H7 (cell line): ENCODE results near the gene TMEM62. TPM values are rescaled to one million over a fixed set of nuclear protein-coding genes. Genes with fewer than 3 reads are reported as not detected.
"Not testable (repeated sequence)": the region's sequence is repeated elsewhere in the genome, so short reads cannot be mapped to it uniquely, and the experiment has no call there.

Source experiments
- DNase-seq: peaks from one replicate; pipeline ENCODE4 v3.0.0; 2012
- H3K27me3 ChIP-seq: 2 replicates; pipeline ENCODE4 v1.6.0; 2011; ENCODE audit warnings: mild to moderate bottlenecking, low read length; ENCODE audit not compliant: control insufficient read depth, insufficient read depth
- H3K36me3 ChIP-seq: replicated peaks from 2 replicates; pipeline ENCODE4 v1.5.1; 2011; ENCODE audit warnings: low read length; ENCODE audit not compliant: control insufficient read depth, insufficient read depth
- H3K4me3 ChIP-seq: 2 replicates; pipeline ENCODE4 v1.5.1; 2011; ENCODE audit warnings: low read depth, mild to moderate bottlenecking, control low read depth, low read length, moderate library complexity; ENCODE audit not compliant: insufficient read depth
- total RNA-seq: library from RNA; depleted of rRNA; stranded (reverse); fragments of >200 nt; shearing (Covaris generic); gene quantifications from 2 replicates; pipeline ENCODE4 v1.2.3, GENCODE V29; 2014

The TMEM62 gene
- total RNA-seq, 1 experiment from 2014 or later = 1.8 TPM

GRCh38 chr15:43134157-43134635 is 810 bp downstream of the TMEM62 start:
- DNase-seq = no peak
- Histone ChIP-seq H3K36me3 (peaks cover 1% of the 10 kb centered on the region), H3K4me3 (peak overlapping the region; percentile 74), H3K27me3 (peaks cover 15% of the 10 kb centered on the region)

GRCh38 chr15:43135351-43135750 is 2.0 kb downstream of the TMEM62 start:
- H3K36me3 ChIP-seq = peaks cover 3% of the 10 kb centered on the region
- peak; percentile 52 for DNase-seq
- no peak overlapping the region for H3K4me3 ChIP-seq
- peaks cover 15% of the 10 kb centered on the region for H3K27me3 ChIP-seq

DNA sequence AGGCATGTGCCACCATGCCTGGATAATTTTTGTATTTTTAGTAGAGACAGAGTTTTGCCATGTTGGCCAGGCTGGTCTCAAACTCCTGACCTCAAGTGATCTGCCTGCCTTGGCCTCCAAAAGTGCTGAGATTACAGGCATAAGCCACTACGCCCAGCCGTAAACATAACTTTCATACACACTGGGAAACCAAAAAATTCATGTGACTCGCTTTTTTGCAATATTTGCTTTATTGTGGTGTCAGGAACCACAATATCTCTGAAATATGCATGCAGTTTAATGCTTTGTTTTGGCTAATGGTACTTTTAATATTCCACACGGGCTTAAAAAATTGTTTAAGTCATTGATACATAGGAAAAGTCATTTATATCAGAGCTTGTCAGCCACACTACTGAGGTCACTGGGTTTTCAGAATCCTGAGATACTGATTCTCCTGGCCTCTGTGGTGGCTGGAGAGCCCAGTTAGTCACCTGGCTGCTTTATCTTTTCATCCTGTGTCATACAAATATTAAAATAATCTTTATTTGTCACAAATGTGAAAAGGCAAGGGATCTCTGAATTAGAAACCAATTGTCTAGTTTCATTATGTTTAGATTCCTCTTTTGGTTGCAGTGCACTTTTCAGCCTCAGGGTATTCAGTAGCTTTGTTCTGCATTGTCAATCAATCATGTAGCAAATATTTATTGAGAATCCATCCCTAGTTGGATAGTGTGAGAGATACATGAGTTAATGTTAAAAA is 10.0 kb downstream of the TMEM62 start:
- Histone ChIP-seq H3K36me3 (peaks cover 2% of the 10 kb centered on the region; the same call in 1 of the 2 replicates), H3K4me3 (no peak overlapping the region), H3K27me3 (no peaks in the 10 kb centered on the region)
- no peak for DNase-seq

GRCh38 chr15:43144512-43144911 is 11.1 kb downstream of the TMEM62 start:
- no peak overlapping the region for H3K4me3 ChIP-seq
- peaks cover under 1% of the 10 kb centered on the region; the same call in 1 of the 2 replicates for H3K36me3 ChIP-seq
- DNase-seq = no peak
- H3K27me3 ChIP-seq = no peaks in the 10 kb centered on the region

- H3K36me3 ChIP-seq = no peaks in the 10 kb centered on the region
- no peak overlapping the region for H3K4me3 ChIP-seq
- no peak for DNase-seq
- no peaks in the 10 kb centered on the region for H3K27me3 ChIP-seq
These were observed 12.8 kb downstream of the TMEM62 start for GRCh38 chr15:43146184-43146583.

DNA sequence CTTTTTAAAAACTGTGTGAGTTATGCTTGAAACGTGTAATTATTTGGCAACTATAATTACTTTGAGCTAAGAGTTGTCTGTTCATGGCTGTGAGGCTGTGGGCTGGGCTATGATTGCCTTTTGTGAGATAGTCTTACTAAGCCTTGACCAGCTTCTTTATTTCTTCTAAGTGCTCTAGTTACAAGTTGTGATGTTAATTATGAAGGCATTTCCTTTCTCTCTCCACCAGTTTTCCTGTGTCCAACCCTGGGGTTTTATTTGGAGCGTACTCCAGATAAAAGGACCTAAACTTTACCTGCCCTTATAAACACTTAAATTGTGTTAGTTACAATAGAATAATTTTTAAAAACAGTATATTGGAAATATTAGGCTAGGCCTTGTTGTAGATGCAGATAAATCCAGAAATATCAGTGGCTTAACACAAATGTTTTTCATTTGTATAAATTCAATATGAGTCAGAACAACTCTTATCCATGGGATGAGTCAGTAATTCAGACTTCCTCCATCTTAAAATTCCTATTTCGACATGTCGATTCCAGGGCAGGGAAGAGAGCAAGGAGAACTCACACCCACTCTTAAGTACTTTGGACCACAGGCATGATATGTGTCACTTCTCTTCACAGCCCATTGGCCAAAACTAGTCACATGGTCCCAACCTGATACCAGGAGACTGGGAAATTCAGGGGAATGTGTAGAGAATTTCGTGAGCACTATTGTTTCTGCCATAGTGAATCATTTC is 17.0 kb downstream of the TMEM62 start:
- Histone ChIP-seq H3K4me3 (no peak overlapping the region), H3K27me3 (no peaks in the 10 kb centered on the region), H3K36me3 (no peaks in the 10 kb centered on the region)
- DNase-seq = no peak

GRCh38 chr15:43151688-43152087 is 18.3 kb downstream of the TMEM62 start:
- Histone ChIP-seq H3K36me3 (no peaks in the 10 kb centered on the region), H3K4me3 (no peak overlapping the region), H3K27me3 (no peaks in the 10 kb centered on the region)
- DNase-seq = no peak

DNA sequence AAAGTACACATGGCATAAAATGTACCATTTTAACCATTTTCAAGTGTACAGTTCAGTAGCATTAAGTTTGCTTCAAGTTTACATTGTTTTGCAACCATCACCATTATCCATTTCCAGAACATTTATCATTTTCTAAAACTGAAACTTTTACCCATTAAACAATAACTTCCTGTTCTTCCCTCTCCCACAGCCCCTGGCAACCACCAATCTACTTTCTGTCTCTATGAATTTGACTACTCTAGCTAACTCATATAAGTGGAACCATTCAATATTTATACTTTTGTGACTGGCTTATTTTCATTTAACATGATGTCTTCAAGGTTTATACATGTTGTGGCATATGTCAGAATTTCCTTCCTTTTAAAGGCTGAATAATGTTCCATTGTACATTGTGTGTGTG is 19.9 kb downstream of the TMEM62 start:
- Histone ChIP-seq H3K27me3 (no peaks in the 10 kb centered on the region), H3K4me3 (no peak overlapping the region), H3K36me3 (no peaks in the 10 kb centered on the region)
- DNase-seq = no peak

DNA sequence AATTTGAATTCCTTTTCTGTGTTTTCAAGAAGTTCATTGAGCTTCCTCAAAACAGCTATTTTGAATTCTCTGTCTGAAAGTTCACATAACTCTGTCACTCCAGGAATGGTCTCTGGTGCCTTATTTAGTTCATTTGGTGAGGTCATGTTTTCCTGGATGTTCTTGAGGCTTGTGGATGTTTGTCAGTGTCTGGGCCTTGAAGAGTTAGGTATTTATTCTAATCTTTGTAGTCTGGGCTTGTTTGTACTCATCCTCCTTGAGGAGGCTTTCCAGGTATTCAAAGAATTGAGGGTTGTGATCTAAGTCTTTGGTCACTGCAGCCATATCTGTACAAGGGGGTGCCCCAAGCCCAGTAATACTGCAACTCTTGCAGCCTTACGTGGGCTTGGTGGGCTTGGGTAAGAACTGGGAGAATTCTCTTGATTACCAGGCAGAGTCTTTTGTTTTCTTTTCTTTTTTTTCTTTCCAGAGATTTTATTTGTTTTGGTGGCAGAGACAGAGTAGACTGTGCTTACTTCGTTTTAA is 32.5 kb downstream of the TMEM62 start:
- no peak overlapping the region for H3K4me3 ChIP-seq
- no peaks in the 10 kb centered on the region for H3K27me3 ChIP-seq
- DNase-seq = no peak
- peaks cover 1% of the 10 kb centered on the region; the same call in 1 of the 2 replicates for H3K36me3 ChIP-seq

DNA sequence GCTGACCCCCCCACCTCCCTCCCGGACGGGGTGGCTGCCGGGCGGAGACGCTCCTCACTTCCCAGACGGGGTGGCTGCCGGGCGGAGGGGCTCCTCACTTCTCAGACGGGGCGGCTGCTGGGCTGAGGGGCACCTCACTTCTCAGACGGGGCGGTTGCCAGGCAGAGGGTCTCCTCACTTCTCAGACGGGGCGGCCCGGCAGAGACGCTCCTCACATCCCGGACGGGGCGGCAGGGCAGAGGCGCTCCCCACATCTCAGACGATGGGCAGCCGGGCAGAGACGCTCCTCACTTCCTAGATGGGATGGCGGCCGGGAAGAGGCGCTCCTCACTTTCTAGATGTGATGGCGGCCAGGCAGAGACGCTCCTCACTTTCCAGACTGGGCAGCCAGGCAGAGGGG is 33.9 kb downstream of the TMEM62 start:
- H3K4me3 ChIP-seq, DNase-seq, H3K27me3 ChIP-seq, H3K36me3 ChIP-seq: not testable (repeated sequence)

GRCh38 chr15:43168192-43169107 is 35.1 kb downstream of the TMEM62 start:
- no peak for DNase-seq

GRCh38 chr15:43169888-43170287 is 36.5 kb downstream of the TMEM62 start:
- Histone ChIP-seq H3K4me3 (no peak overlapping the region), H3K27me3 (no peaks in the 10 kb centered on the region), H3K36me3 (peaks cover 1% of the 10 kb centered on the region; the same call in 1 of the 2 replicates)
- DNase-seq = no peak

More at GRCh38 chr15:43168192-43169107, 35.1 kb downstream of the TMEM62 start:
- H3K27me3 ChIP-seq = no peaks in the 10 kb centered on the region
- no peak overlapping the region for H3K4me3 ChIP-seq
- H3K36me3 ChIP-seq = peaks cover 1% of the 10 kb centered on the region; the same call in 1 of the 2 replicates

DNA sequence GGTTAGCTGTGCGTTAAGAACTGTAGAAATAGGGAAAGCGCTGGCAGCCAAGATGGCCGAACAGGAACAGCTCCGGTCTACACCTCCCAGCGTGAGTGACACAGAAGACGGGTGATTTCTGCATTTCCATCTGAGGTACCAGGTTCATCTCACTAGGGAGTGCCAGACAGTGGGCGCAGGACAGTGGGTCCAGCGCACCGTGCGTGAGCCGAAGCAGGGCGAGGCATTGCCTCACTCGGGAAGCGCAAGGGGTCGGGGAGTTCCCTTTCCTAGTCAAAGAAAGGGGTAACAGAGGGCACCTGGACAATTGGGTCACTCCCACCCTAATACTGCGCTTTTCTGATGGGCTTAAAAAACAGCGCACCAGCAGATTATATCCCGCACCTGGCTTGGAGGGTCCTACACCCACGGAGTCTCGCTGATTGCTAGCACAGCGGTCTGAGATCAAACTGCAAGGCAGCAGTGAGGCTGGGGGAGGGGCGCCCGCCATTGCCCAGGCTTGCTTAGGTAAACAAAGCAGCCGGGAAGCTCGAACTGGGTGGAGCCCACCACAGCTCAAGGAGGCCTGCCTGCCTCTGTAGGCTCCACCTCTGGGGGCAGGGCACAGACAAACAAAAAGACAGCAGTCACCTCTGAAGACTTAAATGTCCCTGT is 42.4 kb downstream of the TMEM62 start:
- DNase-seq, H3K36me3 ChIP-seq, H3K27me3 ChIP-seq: not testable (repeated sequence)
- peak overlapping the region; percentile 35; the same call in 1 of the 2 replicates for H3K4me3 ChIP-seq

- DNase-seq, H3K27me3 ChIP-seq, H3K4me3 ChIP-seq, H3K36me3 ChIP-seq: not testable (repeated sequence)
These were observed 43.8 kb downstream of the TMEM62 start for GRCh38 chr15:43177147-43177546.
